GM23338 (cell line): ENCODE data around the gene TSHZ2. TPM values are rescaled to one million over a fixed set of nuclear protein-coding genes. Genes with fewer than 3 reads are reported as not detected.

Experiments used
- ATAC-seq: fragments of 200-7000 bp; cut with Tn5 transposase; 3 replicates; pipeline ENCODE4 v1.9.1; 2020
- DNase-seq: peaks from one replicate; pipeline ENCODE4 v3.0.0-alpha.2; 2015; ENCODE audit warnings: low spot score
- H2AFZ ChIP-seq: fragments of 200-600 bp; sonication (generic); 2 replicates; pipeline ENCODE4 v1.8.0; 2016; ENCODE audit warnings: antibody characterized with exemption, mild to moderate bottlenecking, moderate library complexity
- H3F3A ChIP-seq: fragments of 200-600 bp; sonication (generic); replicated peaks from 2 replicates; pipeline ENCODE4 v1.8.0; 2017; ENCODE audit warnings: antibody characterized with exemption, mixed run types, low read depth
- H3K27ac ChIP-seq: fragments of 200-600 bp; sonication (generic); 2 replicates; pipeline ENCODE4 v1.6.1; 2016; ENCODE audit warnings: low read depth
- H3K27me3 ChIP-seq: fragments of 200-600 bp; sonication (generic); 2 replicates; pipeline ENCODE4 v1.8.0; 2016; ENCODE audit warnings: mild to moderate bottlenecking, mixed run types, moderate library complexity; ENCODE audit not compliant: insufficient read depth
- H3K36me3 ChIP-seq: fragments of 200-600 bp; sonication (generic); 2 replicates; pipeline ENCODE4 v1.8.0; 2016; ENCODE audit warnings: mild to moderate bottlenecking; ENCODE audit not compliant: insufficient read depth
- H3K4me1 ChIP-seq: fragments of 200-600 bp; sonication (generic); 2 replicates; pipeline ENCODE4 v1.8.0; 2016; ENCODE audit warnings: mild to moderate bottlenecking, moderate library complexity; ENCODE audit not compliant: insufficient read depth
- H3K4me2 ChIP-seq: fragments of 200-600 bp; sonication (generic); 2 replicates; pipeline ENCODE4 v1.7.1; 2017; ENCODE audit warnings: mixed run types
- H3K4me3 ChIP-seq: fragments of 200-600 bp; sonication (generic); 2 replicates; pipeline ENCODE4 v1.6.1; 2016; ENCODE audit warnings: mixed run types
- H3K79me2 ChIP-seq: fragments of 200-600 bp; sonication (generic); replicated peaks from 2 replicates; pipeline ENCODE4 v1.8.0; 2017; ENCODE audit warnings: mild to moderate bottlenecking; ENCODE audit not compliant: insufficient read depth
- H3K9me2 ChIP-seq: fragments of 200-600 bp; sonication (generic); 2 replicates; pipeline ENCODE4 v1.8.0; 2017; ENCODE audit not compliant: insufficient read depth
- H4K20me1 ChIP-seq: fragments of 200-600 bp; sonication (generic); replicated peaks from 2 replicates; pipeline ENCODE4 v1.8.0; 2017; ENCODE audit warnings: mild to moderate bottlenecking; ENCODE audit not compliant: insufficient read depth
- H3K27ac Mint-ChIP-seq: 2 replicates; pipeline ENCODE4 v1.8.0; 2020; ENCODE audit warnings: inconsistent platforms, mild to moderate bottlenecking, moderate library complexity, mixed read lengths
- H3K27me3 Mint-ChIP-seq: 3 replicates; pipeline ENCODE4 v1.8.0; 2022; ENCODE audit warnings: low read depth, mild to moderate bottlenecking, moderate library complexity, mixed read lengths, inconsistent platforms; ENCODE audit not compliant: insufficient read depth, poor library complexity
- H3K36me3 Mint-ChIP-seq: 3 replicates; pipeline ENCODE4 v1.8.0; 2021; ENCODE audit warnings: low read depth, mild to moderate bottlenecking, inconsistent platforms, moderate library complexity, mixed read lengths
- H3K4me1 Mint-ChIP-seq: 3 replicates; pipeline ENCODE4 v1.8.0; 2020; ENCODE audit warnings: mild to moderate bottlenecking, inconsistent platforms, mixed read lengths
- H3K4me3 Mint-ChIP-seq: 3 replicates; pipeline ENCODE4 v1.8.0; 2021; ENCODE audit warnings: moderate library complexity, mild to moderate bottlenecking, inconsistent platforms, mixed read lengths
- H3K9me3 Mint-ChIP-seq: 3 replicates; pipeline ENCODE4 v1.8.0; 2020; ENCODE audit warnings: moderate library complexity, mild to moderate bottlenecking, inconsistent platforms, mixed read lengths
- CREB1 ChIP-seq: fragments of 250-450 bp; sonication (Bioruptor Pico); IDR thresholded peaks from 2 replicates; pipeline ENCODE4 v1.5.0; 2020; ENCODE audit warnings: low read depth, mild to moderate bottlenecking, moderate library complexity
- CTCF ChIP-seq, 2 experiments: fragments of 200-600 bp in 1 of 2; sonication (generic) in 1 of 2; conservative IDR thresholded peaks; 2 replicates each; pipeline versions ENCODE4 v1.5.1 to v1.6.1; 2016 to 2017; ENCODE audit warnings: antibody characterized with exemption in 2 of 2, low read depth in 2 of 2, mild to moderate bottlenecking in 2 of 2, moderate library complexity in 1 of 2
- ETS1 ChIP-seq: IDR thresholded peaks from 2 replicates; pipeline ENCODE4 v1.6.1; 2016; ENCODE audit warnings: antibody characterized with exemption
- EZH2 ChIP-seq: fragments of 200-600 bp; sonication (generic); IDR thresholded peaks from one replicate; pipeline ENCODE4 v1.8.0; 2017; ENCODE audit warnings: antibody characterized with exemption, mild to moderate bottlenecking, low read depth; ENCODE audit not compliant: unreplicated experiment
- EZH2phosphoT487 ChIP-seq: fragments of 200-600 bp; sonication (generic); IDR thresholded peaks from one replicate; pipeline ENCODE4 v1.8.1; 2018; ENCODE audit warnings: antibody characterized with exemption; ENCODE audit not compliant: unreplicated experiment
- JUNB ChIP-seq: IDR thresholded peaks from one replicate; pipeline ENCODE4 v1.6.1; 2016; ENCODE audit warnings: antibody characterized with exemption; ENCODE audit not compliant: unreplicated experiment
- NANOG ChIP-seq: IDR thresholded peaks from 2 replicates; pipeline ENCODE4 v1.6.1; 2016; ENCODE audit warnings: antibody characterized with exemption, borderline replicate concordance
- POLR2AphosphoS5 ChIP-seq: IDR thresholded peaks from 2 replicates; pipeline ENCODE4 v1.6.1; 2016; ENCODE audit warnings: antibody characterized with exemption, low read depth
- REST ChIP-seq: IDR thresholded peaks from one replicate; pipeline ENCODE4 v1.6.1; 2018; ENCODE audit warnings: antibody characterized with exemption; ENCODE audit not compliant: unreplicated experiment
- STAT1 ChIP-seq: IDR thresholded peaks from one replicate; pipeline ENCODE4 v1.6.1; 2016; ENCODE audit warnings: antibody characterized with exemption; ENCODE audit not compliant: unreplicated experiment
- ZNF114 ChIP-seq: fragments of 250-450 bp; sonication (Bioruptor Pico); IDR thresholded peaks from 2 replicates; pipeline ENCODE4 v1.5.0; 2020; ENCODE audit warnings: mild to moderate bottlenecking, moderate library complexity
- ZNF331 ChIP-seq: fragments of 250-450 bp; sonication (Bioruptor Pico); IDR thresholded peaks from 2 replicates; pipeline ENCODE4 v1.5.0; 2020; ENCODE audit warnings: low read depth, mild to moderate bottlenecking, moderate library complexity
- ZNF462 ChIP-seq: fragments of 250-450 bp; sonication (Bioruptor Pico); IDR thresholded peaks from 2 replicates; pipeline ENCODE4 v1.5.0; 2020; ENCODE audit warnings: mild to moderate bottlenecking, moderate library complexity
- polyA plus RNA-seq: library from polyadenylated mRNA; unstranded; fragments of >200 nt; fragmentation: Nextera tagmentation; extraction: Ambion mirVana; gene quantifications from 2 replicates; pipeline ENCODE4 v1.2.1, GENCODE V29; 2016
- total RNA-seq: library from RNA; depleted of rRNA; stranded (reverse); fragments of >200 nt; shearing (Covaris generic); gene quantifications from 2 replicates; pipeline ENCODE4 v1.2.3, GENCODE V29; 2014

The TSHZ2 gene
- total and polyA plus RNA-seq, 2 experiments from 2014 or later = 0.49 to 1.3 TPM

GRCh38 chr20:53334861-53335260 lies 362.7 kb downstream of the TSHZ2 start:
- no peak overlapping the region for H3K4me2 ChIP-seq
- no peaks in the 10 kb centered on the region for H3K4me1 ChIP-seq
- H2AFZ ChIP-seq = no peak overlapping the region
- no peak overlapping the region for H3K27ac ChIP-seq
- no peaks in the 10 kb centered on the region for H3K27me3 ChIP-seq
- TF ChIP-seq REST = no peak
- TF ChIP-seq NANOG = no peak
- no peak for TF ChIP-seq STAT1
- TF ChIP-seq JUNB = no peak
- no peak for TF ChIP-seq ZNF114 (CRISPR knock-in tag)
- TF ChIP-seq ZNF331 (CRISPR knock-in tag) = no peak
- TF ChIP-seq CREB1 (CRISPR knock-in tag) = no peak
- no peak for TF ChIP-seq POLR2AphosphoS5
- no peak for TF ChIP-seq ZNF462
- no peak for TF ChIP-seq ETS1
- no peak for TF ChIP-seq EZH2phosphoT487
- no peak for TF ChIP-seq CTCF (conservative IDR thresholded peaks at IDR 0.05; ENCODE audit: low read depth in 2 of 2)
- TF ChIP-seq EZH2 = no peak
- H4K20me1 ChIP-seq = no peaks in the 10 kb centered on the region
- Mint-ChIP-seq H3K27me3 (peaks cover 14% of the 10 kb centered on the region), H3K9me3 (no peaks in the 10 kb centered on the region), H3K27ac (no peak overlapping the region), H3K4me1 (peaks cover 21% of the 10 kb centered on the region), H3K4me3 (no peak overlapping the region), H3K36me3 (no peaks in the 10 kb centered on the region; the same call in 2 of the 3 replicates)
- ATAC-seq (no peak), DNase-seq (no peak)
- H3K36me3 ChIP-seq = no peaks in the 10 kb centered on the region
- H3K9me2 ChIP-seq = 0 out of 2 replicates have a peak, but pooled peaks cover 5% of the 10 kb centered on the region
- H3K4me3 ChIP-seq = no peak overlapping the region
- H3K79me2 ChIP-seq = no peaks in the 10 kb centered on the region
- H3F3A ChIP-seq = no peaks in the 10 kb centered on the region
